Body of pancreas (tissue), 4 donors: ENCODE measurements around the gene SLC25A13.

ENCODE experiments used
- POLR2A ChIP-seq, 3 donors: fragments of 450-650 bp; IDR thresholded peaks; one replicate each; pipeline ENCODE4 v1.6.1; 2016; ENCODE audit warnings: antibody characterized with exemption in 3 of 3, mild to moderate bottlenecking in 2 of 3
- TF ChIP-seq, protein P1 (sequence below), 7 experiments: fragments of 450-650 bp in 4 of 7; fragments of 200-600 bp in 3 of 7; sonication (generic) in 3 of 7; IDR thresholded peaks; one replicate each; pipeline ENCODE4 v1.5.1; 2016 to 2019; ENCODE audit warnings: antibody characterized with exemption in 7 of 7

DNA sequence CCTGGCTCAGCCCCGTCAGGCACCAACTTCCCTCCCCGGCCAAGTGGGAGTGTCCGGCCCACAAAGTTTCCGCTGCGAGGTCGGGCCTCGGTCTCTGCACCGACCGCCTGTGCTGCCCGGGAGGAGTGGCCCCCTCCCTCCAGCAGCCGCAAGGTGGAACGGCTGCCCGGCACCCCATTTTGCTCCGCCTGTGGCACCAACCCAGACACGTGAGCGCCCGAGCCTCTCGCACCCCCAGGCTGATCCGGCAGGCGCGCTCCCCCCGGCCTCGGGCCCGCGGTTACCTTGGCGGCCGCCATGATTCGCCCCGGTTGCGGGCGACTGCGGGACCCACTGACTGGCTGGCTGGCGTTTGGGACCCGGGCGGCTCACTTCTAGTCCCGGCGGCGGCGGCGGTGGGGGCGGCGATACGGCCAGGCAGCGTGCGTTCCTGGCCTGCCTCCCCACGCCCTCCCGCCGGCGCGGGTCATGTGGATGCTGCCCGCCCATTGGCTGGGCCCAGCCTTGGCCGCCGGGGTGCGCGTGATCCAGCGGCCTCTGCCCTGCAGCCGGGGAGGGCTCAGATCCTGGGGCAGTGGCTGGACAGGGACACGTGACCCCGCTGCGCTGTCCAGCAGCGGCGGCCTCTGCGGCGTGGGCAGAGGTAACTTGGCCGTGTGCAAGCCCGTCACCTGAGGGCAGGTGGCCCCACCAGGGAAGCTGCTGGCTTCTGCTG is at the start of gene SLC25A13:
- TF ChIP-seq, protein P1, sequence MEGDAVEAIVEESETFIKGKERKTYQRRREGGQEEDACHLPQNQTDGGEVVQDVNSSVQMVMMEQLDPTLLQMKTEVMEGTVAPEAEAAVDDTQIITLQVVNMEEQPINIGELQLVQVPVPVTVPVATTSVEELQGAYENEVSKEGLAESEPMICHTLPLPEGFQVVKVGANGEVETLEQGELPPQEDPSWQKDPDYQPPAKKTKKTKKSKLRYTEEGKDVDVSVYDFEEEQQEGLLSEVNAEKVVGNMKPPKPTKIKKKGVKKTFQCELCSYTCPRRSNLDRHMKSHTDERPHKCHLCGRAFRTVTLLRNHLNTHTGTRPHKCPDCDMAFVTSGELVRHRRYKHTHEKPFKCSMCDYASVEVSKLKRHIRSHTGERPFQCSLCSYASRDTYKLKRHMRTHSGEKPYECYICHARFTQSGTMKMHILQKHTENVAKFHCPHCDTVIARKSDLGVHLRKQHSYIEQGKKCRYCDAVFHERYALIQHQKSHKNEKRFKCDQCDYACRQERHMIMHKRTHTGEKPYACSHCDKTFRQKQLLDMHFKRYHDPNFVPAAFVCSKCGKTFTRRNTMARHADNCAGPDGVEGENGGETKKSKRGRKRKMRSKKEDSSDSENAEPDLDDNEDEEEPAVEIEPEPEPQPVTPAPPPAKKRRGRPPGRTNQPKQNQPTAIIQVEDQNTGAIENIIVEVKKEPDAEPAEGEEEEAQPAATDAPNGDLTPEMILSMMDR (IDR thresholded peaks at IDR 0.05), result peak in 1 of 7 experiments; percentile 3
- TF ChIP-seq POLR2A (IDR thresholded peaks at IDR 0.05), result peak; percentile 60 to 79 (median 75)
